HG03457 (cell line): ENCODE results near the gene C17orf67.

Source experiments
- ATAC-seq: cut with Tn5 transposase; IDR thresholded peaks from one replicate; pipeline ENCODE4 v1.9.1; 2021; ENCODE audit warnings: moderate number of reproducible peaks; ENCODE audit not compliant: unreplicated experiment

C17orf67 gene, protein sequence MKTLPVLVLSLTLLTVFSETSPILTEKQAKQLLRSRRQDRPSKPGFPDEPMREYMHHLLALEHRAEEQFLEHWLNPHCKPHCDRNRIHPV

DNA sequence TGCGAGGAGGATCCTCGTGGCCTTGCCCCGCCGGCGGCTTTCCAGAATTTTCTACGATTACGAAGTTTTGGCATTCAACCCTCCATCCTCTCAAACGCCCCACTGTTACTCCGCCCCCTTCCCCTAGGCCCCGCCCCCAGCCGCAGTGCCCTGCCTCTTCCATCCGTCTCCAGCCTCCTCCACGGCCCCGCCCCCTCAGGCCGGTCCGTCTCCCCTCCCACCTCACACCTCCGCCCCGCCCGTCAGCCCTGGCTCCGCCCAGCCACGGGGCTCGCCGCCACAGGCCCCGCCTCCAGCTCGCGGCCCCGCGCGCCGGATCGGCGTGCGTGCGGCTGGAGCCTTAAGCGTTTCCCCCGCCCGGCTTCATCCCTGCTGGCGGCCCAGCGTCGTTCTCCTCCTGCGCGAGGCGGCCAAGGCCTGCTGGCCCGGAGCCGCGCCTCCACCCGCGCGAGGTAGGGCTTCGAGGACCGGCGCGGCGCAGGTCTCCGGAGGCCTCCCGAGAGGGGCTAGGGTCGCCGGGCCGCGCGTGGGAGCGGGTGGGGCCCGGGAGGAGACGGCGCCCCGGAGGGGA, at the start of gene C17orf67, which contains the start of gene DGKE:
Gene C17orf67 (minus strand): TSS at position 112 of the 571 bp plus-strand sequence. CDS start 18,110 bp downstream, outside the sequence.
Gene DGKE (plus strand): TSS at position 343 of the 571 bp plus-strand sequence. CDS start 645 bp downstream, outside the sequence.
- ATAC-seq = peak; percentile 38

DNA sequence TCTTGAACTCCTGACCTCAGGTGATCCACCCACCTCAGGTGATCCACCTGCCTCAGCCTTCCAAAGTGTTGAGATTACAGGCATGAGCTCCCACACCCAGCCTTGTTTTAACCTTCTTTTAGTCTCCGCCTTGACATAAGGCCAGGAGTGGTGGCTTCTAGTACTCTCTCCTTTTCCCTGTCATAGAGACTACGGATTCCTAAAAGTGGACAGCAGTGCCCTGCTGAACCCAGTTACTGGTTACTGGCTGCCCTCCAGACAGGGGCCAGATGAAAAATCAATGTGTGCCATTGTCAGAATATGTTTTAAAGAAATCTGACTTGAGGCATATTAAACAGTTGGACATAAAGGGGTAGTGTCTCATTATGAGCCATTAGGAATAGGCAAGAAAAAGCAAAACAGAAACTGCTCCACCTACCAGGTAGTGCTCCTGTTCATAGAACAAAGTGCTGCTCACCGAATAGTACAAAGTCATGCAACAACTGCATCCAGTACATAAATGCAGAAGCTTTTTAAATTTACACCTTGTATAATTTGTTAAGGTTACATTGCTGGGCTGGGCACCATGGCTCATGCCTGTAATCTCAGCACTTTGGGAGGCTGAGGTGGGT, 48.1 kb upstream of the C17orf67 start:
- no peak for ATAC-seq

DNA sequence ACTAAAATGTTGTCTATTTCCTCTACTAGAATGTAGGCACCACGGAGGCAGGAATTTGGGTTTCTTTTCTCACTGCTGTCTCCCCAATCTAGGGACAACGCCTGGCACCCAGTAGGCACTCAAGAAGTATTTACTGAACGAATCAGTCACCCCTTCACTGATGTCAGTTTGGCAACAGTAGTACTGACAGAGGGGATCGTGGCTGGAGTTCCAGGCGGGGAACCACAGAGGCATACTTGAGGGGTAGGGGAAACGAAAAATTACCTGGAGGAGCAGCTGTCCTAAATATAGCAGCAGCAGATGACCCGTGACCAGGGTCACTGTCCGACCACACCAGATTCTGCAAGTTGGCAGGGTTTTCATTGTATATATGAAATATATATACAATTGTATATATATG, 46.9 kb upstream of the C17orf67 start:
- ATAC-seq = no peak

DNA sequence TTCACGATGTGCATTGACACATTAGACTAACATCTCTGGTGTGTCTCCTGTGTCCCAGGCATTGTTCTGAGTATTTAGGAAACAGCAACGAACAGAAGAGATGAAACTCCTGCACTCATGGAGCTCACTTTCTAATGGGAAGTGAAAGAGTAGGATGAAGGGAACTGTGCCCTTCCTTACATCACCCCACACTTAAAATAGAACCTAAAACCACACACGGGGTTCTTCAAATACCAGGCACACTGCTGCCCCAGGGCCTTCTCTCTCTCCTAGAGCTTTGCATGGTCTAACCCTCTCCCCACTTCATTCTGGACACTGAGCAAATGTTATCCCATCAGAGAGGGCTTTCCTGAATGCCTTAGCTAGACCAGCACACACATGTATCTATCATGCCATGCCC, 46.4 kb upstream of the C17orf67 start:
- ATAC-seq = no peak

DNA sequence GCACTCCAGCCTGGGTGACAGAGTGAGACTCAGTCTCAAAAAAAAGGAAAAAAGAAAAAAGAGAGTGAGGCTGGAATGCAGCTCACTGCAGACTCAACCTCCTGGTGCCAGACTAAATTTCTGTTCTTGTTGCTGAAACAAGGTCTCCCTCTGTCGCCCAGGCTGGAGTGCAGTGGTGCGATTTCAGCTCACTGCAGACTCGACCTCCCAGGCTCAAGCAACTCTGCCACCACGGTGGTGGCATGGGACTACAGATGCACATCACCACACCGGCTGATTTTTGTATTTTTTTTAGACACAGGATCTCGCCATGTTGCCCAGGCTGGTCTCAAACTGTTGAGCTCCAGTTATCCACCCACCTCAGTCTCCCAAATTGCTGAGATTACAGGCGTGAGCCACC, 45.6 kb upstream of the C17orf67 start:
- ATAC-seq = no peak

DNA sequence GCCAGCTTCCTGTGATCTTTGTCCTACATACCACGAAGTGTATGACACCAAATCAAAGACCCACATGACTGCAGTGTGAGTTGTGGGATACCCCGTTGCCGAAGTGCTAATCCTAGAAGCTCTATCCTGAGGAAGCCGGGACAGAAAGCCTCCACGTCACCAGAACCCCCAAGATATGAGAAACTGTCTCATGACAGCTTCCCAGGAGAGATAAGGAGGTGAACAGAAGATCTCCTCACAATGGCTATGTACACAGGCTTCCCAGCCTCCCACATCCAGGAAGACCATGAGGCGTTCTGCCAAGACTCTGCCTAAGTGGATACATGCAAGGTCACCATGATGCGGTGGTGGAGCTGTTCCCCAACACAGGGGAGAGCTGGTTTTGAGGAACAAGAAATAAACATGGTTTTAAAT, 43.1 kb upstream of the C17orf67 start:
- no peak for ATAC-seq

DNA sequence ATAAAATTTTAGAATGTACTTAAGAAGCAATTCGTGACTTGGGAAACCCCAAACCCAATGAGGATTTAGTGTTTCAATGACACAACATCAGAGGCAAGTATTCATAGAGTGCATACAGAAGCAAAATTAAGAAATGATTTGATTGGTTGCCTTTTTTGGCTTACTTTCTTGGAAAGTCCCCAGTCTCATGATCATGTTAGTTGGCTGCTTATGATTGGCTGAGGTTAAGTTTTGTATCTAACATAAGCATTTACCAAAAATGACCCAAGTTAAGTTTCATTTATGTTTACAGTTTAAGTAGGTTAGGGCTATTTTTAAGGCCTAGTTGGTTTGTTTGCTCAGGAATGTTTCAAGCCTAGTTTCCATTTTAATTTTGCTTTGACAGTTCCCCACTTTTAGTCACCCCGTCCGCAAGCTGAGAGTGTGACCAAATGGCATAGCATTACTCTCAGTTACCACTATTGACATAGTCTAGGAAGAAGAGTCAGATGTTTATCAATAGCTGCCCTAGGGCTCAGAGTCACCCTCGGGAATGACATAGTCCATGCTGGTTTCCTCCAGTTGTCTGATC, 36.4 kb upstream of the C17orf67 start:
- no peak for ATAC-seq

DNA sequence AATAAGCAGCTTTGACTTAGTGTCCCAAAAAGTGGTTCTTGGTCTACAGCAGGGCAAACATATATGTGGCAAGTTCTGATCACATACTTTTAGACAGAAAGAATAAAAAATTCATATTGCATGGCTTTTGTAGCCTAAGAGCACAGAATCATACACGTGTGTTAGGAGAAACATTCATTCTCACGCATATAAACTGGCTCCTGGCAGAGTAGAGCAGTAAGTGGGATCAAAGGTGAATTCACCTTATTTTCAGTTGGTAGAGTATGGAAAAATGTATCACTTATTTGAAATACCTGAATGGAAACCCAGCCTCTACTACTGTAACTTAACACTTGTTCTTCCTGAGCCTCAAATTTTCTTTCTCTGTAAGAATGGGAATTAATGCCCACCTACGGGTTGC, 35.0 kb upstream of the C17orf67 start:
- no peak for ATAC-seq

DNA sequence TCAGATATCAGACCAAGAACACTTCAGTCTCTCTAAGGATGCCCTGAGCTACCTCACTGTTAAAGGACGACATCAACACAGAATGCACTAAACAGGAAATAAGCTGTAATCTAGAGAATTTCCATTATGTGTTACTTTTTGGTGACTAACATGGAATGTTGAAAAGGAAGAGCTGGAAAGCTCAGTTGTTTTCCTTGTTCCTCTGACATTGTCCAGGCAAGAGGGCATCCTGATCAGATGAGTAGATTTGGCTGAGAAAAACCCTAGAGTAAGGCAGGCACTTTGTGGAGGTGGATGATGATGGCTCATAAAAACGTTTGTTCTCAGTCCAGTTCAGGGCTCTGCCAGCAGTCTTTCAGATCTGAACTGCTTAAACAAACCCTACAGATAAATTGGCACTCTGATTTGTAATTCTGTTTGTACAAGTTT, 34.2 kb upstream of the C17orf67 start:
- ATAC-seq = no peak

DNA sequence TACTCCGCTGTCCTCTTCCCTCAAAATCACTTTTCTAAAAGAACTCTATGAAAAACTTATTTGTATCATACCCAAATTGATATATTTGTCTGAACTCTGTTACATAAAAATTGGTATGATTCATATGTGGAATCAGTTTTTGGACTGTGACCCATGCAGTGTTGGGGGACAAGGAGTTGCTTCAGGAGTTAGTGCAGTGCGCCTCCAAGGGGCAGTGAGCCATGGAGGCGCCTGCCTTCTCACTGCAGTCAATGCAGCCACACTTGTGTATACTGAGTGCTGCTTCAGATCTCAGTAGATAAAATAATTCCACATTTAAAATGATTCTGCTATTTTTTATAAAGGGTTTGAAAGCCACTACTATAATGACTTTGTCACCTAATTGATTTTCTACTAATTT, 32.8 kb upstream of the C17orf67 start:
- ATAC-seq = no peak

DNA sequence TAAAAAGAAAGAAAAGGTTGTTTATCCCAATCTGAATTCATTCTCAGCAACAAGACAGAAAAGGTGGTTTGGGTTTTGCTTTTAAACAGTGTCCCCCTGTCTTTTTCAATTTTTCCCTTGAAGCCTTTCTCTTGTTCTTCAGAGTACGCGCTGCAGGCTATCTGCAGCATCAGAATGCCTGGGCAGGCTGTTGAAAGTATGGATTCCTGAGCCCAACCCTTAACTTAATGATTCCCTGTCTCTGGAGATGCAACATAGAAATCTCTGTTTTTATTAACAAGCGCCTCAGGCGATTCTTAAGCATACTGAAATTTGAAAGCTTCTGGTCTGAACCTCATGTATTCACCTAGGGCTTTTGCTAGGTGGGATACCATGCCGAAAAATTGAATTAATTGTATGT, 32.4 kb upstream of the C17orf67 start:
- no peak for ATAC-seq

DNA sequence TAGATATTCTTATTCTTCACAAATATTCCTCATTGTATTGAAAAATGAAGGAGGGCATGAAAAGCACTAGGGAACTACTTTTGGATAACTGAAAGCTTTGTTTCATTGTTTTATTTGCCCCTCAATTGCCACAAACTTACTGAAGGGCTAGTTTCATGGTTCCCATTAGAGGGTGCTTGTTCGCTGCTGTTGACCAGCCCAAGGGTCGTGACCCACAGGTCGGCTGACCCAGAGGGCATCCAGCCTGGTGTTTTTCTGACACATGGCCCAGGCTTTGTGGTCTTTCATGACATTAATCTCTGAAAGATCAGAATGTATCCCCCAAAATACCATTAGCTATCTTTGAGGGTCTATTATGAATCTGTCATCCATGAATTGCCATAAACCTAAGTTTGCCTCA, 30.3 kb upstream of the C17orf67 start:
- no peak for ATAC-seq

DNA sequence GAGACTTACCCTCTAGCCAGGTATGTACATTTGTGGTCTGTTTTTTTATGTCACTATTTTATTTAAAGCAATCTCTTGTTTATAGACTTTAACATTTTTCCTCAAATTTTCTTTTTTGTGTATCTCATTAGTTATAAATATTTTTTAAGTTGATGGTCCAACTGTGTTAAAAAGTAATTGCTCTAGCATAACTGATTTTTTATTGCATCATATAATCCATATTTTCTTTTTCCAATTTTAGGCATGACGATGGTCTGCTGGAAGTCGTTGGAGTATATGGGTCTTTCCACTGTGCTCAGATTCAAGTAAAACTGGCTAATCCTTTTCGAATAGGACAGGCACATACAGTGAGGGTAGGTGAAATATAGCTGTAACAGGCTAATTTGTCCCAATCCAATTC, 28.2 kb upstream of the C17orf67 start:
- ATAC-seq = no peak

DNA sequence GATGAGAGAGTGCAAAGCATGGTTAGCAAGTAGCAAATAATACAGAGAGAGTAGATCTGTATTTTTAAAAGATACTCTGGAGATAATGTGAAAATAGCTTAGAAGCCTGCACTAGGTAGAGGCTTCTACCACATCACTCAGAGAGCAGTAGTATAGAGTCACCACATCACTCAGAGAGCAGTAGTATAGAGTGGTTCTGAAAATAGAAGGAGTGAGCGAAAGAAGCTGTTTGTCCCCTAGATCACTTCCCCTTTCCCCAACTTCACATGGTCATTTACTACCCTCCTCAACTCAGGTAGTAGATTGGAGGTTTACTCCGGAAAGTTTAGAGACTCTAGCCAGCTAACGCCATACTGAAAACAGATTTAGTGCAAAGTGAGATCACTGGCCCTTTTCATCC, 17.3 kb upstream of the C17orf67 start:
- ATAC-seq = no peak

DNA sequence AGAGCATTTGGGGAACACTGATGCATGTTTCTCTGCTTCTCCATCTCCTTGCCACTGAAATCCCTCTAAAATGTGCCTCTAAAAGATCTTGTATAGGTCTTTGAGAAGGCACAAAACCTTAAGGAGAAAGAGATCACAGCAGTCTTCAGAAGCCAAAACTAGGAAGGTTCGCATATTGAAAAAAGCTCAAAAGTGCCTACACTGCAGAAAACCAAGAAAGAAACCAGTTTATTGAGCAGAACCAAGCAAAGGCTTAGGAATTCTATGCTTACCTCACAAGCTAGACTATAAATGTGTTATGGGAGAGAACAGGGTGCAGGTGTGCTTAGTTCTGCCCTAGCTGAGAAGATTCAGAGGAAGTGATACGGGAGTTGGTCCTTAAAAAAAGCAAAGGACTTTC, 16.9 kb upstream of the C17orf67 start:
- no peak for ATAC-seq

DNA sequence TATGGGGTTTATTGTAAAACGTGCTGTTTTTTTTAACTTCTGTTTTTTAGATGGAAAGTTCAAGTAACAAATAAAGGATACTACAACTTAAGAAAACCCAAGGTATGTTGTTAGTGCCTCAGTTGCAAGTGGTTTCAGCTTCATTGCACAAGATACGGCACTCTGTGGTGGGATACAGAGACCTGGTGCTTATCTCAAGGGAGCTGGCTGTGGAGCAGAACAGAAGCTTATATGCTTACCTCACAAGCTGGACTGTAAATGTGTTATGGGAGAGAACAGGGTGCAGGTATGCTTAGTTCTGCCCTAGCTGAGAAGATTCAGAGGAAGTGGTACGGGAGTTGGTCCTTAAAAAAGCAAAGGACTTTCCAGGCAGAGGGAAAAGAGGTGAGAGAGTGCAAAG, 15.4 kb upstream of the C17orf67 start:
- no peak for ATAC-seq

DNA sequence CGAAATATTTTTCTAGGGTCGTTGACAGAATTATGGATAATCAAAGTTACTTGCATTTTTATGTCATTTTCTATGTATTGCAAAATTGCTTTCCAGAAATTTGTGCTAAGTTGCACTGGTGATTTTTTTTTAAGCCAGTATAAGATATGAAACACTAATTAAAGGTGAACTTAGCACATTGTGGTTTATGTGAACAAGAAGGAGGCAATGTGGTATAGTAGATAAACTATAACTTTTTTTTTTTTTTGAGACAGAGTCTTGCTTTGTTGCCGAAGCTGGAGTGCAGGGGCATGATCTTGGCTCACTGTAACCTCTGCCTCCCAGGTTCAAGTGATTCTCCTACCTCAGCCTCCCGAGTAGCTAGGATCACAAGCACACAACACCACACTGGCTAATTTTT, 13.4 kb upstream of the C17orf67 start:
- no peak for ATAC-seq

DNA sequence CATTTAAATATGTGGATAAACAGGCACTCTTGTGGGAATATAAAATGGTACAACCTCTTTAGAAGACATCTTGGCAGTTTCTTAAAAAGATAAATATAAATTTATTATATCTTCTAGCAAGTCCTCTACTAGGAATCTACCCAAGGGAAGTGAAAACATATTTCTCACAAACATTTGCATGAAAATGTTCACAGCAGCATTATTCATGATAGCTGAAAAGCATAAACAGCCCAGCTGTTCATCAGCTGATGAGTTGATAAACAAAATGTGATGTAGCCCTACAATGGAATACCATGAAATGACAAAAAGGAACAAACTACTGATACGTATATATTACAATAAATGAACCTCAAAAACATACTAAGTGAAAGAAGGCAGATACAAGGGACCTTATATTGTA, 12.2 kb upstream of the C17orf67 start:
- ATAC-seq = no peak

DNA sequence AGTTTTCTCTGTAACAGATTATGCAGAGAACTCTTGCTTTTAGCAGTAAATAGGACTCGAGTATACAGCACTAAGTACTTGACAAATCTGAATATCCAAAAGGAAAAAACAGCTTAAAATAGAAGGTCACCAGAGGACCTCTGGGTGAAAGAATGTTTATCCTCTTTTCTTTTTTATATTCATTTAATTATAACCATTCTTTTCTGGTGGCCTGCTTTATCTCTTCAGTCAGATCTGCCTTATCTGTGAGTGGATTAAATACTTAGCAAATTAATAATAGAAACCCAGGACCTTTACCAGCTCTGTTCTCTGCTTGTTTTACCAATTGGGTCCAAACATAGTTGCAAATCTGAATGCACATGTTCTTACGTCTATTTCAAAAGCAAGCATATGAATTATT, 8.9 kb upstream of the C17orf67 start:
- ATAC-seq = no peak

DNA sequence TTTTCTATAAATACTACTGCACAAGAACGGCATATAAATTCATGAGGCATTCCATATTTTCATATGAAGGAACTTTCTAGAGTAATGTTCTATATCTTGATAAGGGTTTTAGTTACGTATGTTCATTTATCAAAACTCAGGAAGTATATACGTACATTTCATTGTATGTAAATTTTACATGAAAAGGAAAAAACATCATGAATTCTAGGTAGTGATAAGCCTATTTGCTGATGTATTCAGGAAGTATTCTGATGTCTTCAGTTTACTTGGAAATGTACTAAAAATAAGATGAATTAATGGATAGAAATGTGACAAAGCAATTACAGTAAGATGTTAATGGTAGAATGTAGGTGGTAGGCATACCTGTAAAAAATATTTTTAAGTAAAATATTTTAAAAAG, 5.0 kb upstream of the C17orf67 start:
- ATAC-seq = no peak

DNA sequence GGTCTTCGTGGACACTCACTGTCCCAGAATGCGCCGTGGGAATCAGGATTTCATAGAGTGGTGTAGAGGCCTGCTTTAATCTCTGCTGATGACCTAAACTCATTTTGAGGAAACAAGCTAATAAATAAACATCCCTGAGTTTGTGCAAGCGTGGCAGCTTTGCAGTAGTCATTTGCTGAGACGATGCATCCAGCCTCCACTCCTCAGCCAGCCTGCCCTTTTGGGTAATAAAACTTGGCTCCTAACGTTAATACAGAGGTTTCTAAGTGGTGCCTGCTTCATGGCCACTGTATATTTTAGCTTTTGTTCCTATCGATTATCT, 1.5 kb upstream of the C17orf67 start:
- no peak for ATAC-seq

DNA sequence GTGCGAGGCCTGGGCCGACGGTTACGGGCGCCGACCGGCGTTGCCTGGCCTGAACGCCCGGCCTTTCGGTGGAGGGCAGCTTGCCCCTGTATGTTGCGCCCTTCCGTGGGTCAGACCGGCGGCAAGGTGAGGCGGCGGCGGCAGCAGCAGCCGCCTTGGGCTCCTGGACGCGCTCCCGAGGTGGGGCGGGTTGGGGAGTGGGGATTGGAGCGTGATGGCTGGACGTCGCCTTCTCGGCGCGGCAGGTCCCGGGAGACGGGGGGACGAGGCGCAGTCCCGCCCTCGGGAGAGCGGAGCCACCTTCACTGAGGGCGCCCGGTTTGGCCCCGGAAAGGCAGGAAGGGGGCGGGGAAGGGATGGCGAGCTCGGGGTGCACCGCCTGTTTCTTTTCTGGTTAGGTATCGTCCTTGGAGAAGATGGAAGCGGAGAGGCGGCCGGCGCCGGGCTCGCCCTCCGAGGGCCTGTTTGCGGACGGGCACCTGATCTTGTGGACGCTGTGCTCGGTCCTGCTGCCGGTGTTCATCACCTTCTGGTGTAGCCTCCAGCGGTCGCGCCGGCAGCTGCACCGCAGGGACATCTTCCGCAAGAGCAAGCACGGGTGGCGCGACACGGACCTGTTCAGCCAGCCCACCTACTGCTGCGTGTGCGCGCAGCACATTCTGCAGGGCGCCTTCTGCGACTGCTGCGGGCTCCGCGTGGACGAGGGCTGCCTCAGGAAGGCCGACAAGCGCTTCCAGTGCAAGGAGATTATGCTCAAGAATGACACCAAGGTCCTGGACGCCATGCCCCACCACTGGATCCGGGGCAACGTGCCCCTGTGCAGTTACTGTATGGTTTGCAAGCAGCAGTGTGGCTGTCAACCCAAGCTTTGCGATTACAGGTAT, 902 bp upstream of the C17orf67 start:
- peak; percentile 27 for ATAC-seq
